A549 (cell line): ENCODE data around the gene S100A1. TPM values are rescaled to one million over a fixed set of nuclear protein-coding genes. Genes with fewer than 3 reads are reported as not detected.
A peak's percentile ranks its signal among the peaks of the same experiment; 100 is the strongest.

Experiments used
- ATOH8 ChIP-seq: fragments of 250-450 bp; sonication (Bioruptor Pico); IDR thresholded peaks from 2 replicates; pipeline ENCODE4 v1.5.0; 2020; ENCODE audit warnings: low read depth, mild to moderate bottlenecking, moderate library complexity
- BHLHE40 ChIP-seq: IDR thresholded peaks from 2 replicates; pipeline ENCODE4 v1.6.1; 2012; ENCODE audit warnings: low read depth, low read length, inconsistent platforms
- CBX2 ChIP-seq: fragments of 200-600 bp; sonication (generic); IDR thresholded peaks from 2 replicates; pipeline ENCODE4 v1.6.1; 2016; ENCODE audit warnings: low read depth, mild to moderate bottlenecking, borderline replicate concordance
- CEBPB ChIP-seq, 2 experiments: fragments of >200 bp in 1 of 2; sonication (Bioruptor Twin) in 1 of 2; formaldehyde crosslinking in 1 of 2; IDR thresholded peaks; 2 replicates each; pipeline ENCODE4 v1.6.1; 2012 to 2016
- CHD4 ChIP-seq: fragments of 200-600 bp; sonication (generic); IDR thresholded peaks from 2 replicates; pipeline ENCODE4 v1.6.1; 2016; ENCODE audit warnings: antibody characterized with exemption, mild to moderate bottlenecking, borderline replicate concordance
- CTCF ChIP-seq: fragments of >200 bp; sonication (Bioruptor Twin); formaldehyde crosslinking; IDR thresholded peaks from 3 replicates; pipeline ENCODE4 v1.5.1; 2016
- E2F6 ChIP-seq: IDR thresholded peaks from 2 replicates; pipeline ENCODE4 v1.6.1; 2012; ENCODE audit warnings: low read depth, borderline replicate concordance
- EHMT2 ChIP-seq: fragments of 200-600 bp; sonication (generic); IDR thresholded peaks from 2 replicates; pipeline ENCODE4 v1.6.1; 2016; ENCODE audit warnings: antibody characterized with exemption, low read depth, mild to moderate bottlenecking, moderate library complexity
- EP300 ChIP-seq, 2 experiments: fragments of >200 bp; sonication (Bioruptor Twin); formaldehyde crosslinking; IDR thresholded peaks; 2 replicates in 1 of 2; 3 replicates in 1 of 2; pipeline ENCODE4 v1.6.1; 2016 to 2017
- FOXS1 ChIP-seq: fragments of 250-450 bp; sonication (Bioruptor Pico); IDR thresholded peaks from 2 replicates; pipeline ENCODE4 v1.5.0; 2020; ENCODE audit warnings: mild to moderate bottlenecking, moderate library complexity
- GATA3 ChIP-seq: IDR thresholded peaks from 2 replicates; pipeline ENCODE4 v1.6.1; 2012; ENCODE audit warnings: borderline replicate concordance
- HDAC2 ChIP-seq: fragments of 200-600 bp; sonication (generic); IDR thresholded peaks from 2 replicates; pipeline ENCODE4 v1.6.1; 2016
- HES2 ChIP-seq: fragments of >200 bp; sonication (Bioruptor Twin); formaldehyde crosslinking; IDR thresholded peaks from 2 replicates; pipeline ENCODE4 v1.6.1; 2016
- HOXB5 ChIP-seq: fragments of 250-450 bp; sonication (Bioruptor Pico); IDR thresholded peaks from 2 replicates; pipeline ENCODE4 v1.5.0; 2020; ENCODE audit warnings: mild to moderate bottlenecking, moderate library complexity
- JUN ChIP-seq, 2 experiments: fragments of >200 bp; sonication (Bioruptor Twin); formaldehyde crosslinking; IDR thresholded peaks; 2 replicates in 1 of 2; 3 replicates in 1 of 2; pipeline ENCODE4 v1.6.1; 2016 to 2017
- JUNB ChIP-seq: fragments of >200 bp; sonication (Bioruptor Twin); formaldehyde crosslinking; IDR thresholded peaks from 2 replicates; pipeline ENCODE4 v1.6.1; 2016
- KDM1A ChIP-seq: fragments of 200-600 bp; sonication (generic); IDR thresholded peaks from 2 replicates; pipeline ENCODE4 v1.6.1; 2016; ENCODE audit warnings: low read depth, mild to moderate bottlenecking
- KDM5A ChIP-seq: fragments of 200-600 bp; sonication (generic); IDR thresholded peaks from 2 replicates; pipeline ENCODE4 v1.6.1; 2016; ENCODE audit warnings: antibody characterized with exemption, mild to moderate bottlenecking
- MAFK ChIP-seq: fragments of 450-650 bp; IDR thresholded peaks from 2 replicates; pipeline ENCODE4 v1.6.1; 2014; ENCODE audit not compliant: partially characterized antibody
- MAX ChIP-seq: IDR thresholded peaks from 2 replicates; pipeline ENCODE4 v1.6.1; 2012
- MYC ChIP-seq: IDR thresholded peaks from 2 replicates; pipeline ENCODE4 v1.6.1; 2012; ENCODE audit warnings: mild to moderate bottlenecking, inconsistent platforms, low read length, improper control_type of control experiment, borderline replicate concordance
- PBX3 ChIP-seq: IDR thresholded peaks from 2 replicates; pipeline ENCODE4 v1.6.1; 2012
- PHF8 ChIP-seq: fragments of 200-600 bp; sonication (generic); IDR thresholded peaks from 2 replicates; pipeline ENCODE4 v1.6.1; 2016; ENCODE audit warnings: low read depth, mild to moderate bottlenecking, antibody characterized with exemption, moderate library complexity, borderline replicate concordance
- POLR2AphosphoS2 ChIP-seq: conservative IDR thresholded peaks from 2 replicates; pipeline ENCODE4 v1.6.1; 2012; ENCODE audit warnings: low read length, improper control_type of control experiment, inconsistent platforms
- RAD21 ChIP-seq, 2 experiments: fragments of >200 bp in 1 of 2; sonication (Bioruptor Twin) in 1 of 2; formaldehyde crosslinking in 1 of 2; IDR thresholded peaks in 1 of 2; conservative IDR thresholded peaks in 1 of 2; 2 replicates in 1 of 2; 3 replicates in 1 of 2; pipeline ENCODE4 v1.6.1; 2012 to 2018; ENCODE audit warnings: inconsistent platforms in 1 of 2
- RARB ChIP-seq: fragments of 250-450 bp; sonication (Bioruptor Pico); IDR thresholded peaks from 2 replicates; pipeline ENCODE4 v1.8.0; 2021; ENCODE audit warnings: mild to moderate bottlenecking, moderate library complexity
- RFX5 ChIP-seq: fragments of 450-650 bp; IDR thresholded peaks from 2 replicates; pipeline ENCODE4 v1.7.1; 2014; ENCODE audit warnings: antibody characterized with exemption, mild to moderate bottlenecking, moderate library complexity
- RNF2 ChIP-seq: fragments of 200-600 bp; sonication (generic); IDR thresholded peaks from 2 replicates; pipeline ENCODE4 v1.6.1; 2016; ENCODE audit warnings: low read depth, mild to moderate bottlenecking, antibody characterized with exemption, moderate library complexity, borderline replicate concordance
- SMC3 ChIP-seq: fragments of >200 bp; sonication (Bioruptor Twin); formaldehyde crosslinking; IDR thresholded peaks from 3 replicates; pipeline ENCODE4 v1.6.1; 2018; ENCODE audit warnings: inconsistent platforms
- USF2 ChIP-seq: fragments of 450-650 bp; IDR thresholded peaks from 2 replicates; pipeline ENCODE4 v1.6.1; 2014; ENCODE audit warnings: antibody characterized with exemption
- ZC3H11A ChIP-seq: fragments of 450-650 bp; IDR thresholded peaks from 2 replicates; pipeline ENCODE4 v1.6.1; 2014; ENCODE audit warnings: antibody characterized with exemption, mild to moderate bottlenecking
- ZFP36 ChIP-seq: fragments of 450-650 bp; IDR thresholded peaks from 2 replicates; pipeline ENCODE4 v1.6.1; 2014; ENCODE audit warnings: borderline replicate concordance; ENCODE audit not compliant: partially characterized antibody
- ZSCAN20 ChIP-seq: fragments of 250-450 bp; sonication (Bioruptor Pico); IDR thresholded peaks from 2 replicates; pipeline ENCODE4 v1.8.0; 2022; ENCODE audit warnings: mild to moderate bottlenecking, moderate library complexity
- polyA plus RNA-seq, 4 experiments: library from polyadenylated mRNA; depleted of rRNA in 3 of 4; stranded (reverse); fragments of >200 nt; fragmentation: RNase III in 1 of 4; extraction: RNeasy Plus Mini Kit Qiagen cat#74134 plus additional on column Dnase treatment in 1 of 4; gene quantifications; 2 replicates in 3 of 4; 3 replicates in 1 of 4; pipeline ENCODE4 v1.2.3, GENCODE V29; 2011 to 2017

Gene S100A1
- polyA plus RNA-seq, 2 of the 4 experiments (the other 2 are of a cell fraction) = 0.59 to 0.97 TPM

- no peak for TF ChIP-seq USF2
- no peak for TF ChIP-seq HDAC2
- no peak for TF ChIP-seq CTCF
- TF ChIP-seq CHD4 = no peak
- no peak for TF ChIP-seq ZSCAN20 (CRISPR knock-in tag)
- TF ChIP-seq RFX5 = no peak
- no peak for TF ChIP-seq RNF2
- no peak for TF ChIP-seq ZFP36
- peak in 1 of 2 experiments; percentile 95; a peak in 4 of 5 replicates for TF ChIP-seq JUN (IDR thresholded peaks at IDR 0.05)
- no peak for TF ChIP-seq FOXS1 (CRISPR knock-in tag)
- peak; percentile 56; the same call in 1 of the 2 replicates for TF ChIP-seq PHF8
- TF ChIP-seq CBX2 = no peak
- TF ChIP-seq MAFK = no peak
- TF ChIP-seq EHMT2 = no peak
- no peak for TF ChIP-seq RAD21 (conservative IDR thresholded peaks at IDR 0.05 in 1 of 2, IDR thresholded peaks at IDR 0.05 in 1 of 2)
- no peak for TF ChIP-seq EP300 (IDR thresholded peaks at IDR 0.05)
- no peak for TF ChIP-seq JUNB
- TF ChIP-seq ZC3H11A = no peak
- TF ChIP-seq KDM1A = no peak
- peak; percentile 6; the same call in 1 of the 3 replicates for TF ChIP-seq SMC3
- no peak for TF ChIP-seq HES2
- no peak for TF ChIP-seq BHLHE40
- TF ChIP-seq MAX = peak; percentile 80
- TF ChIP-seq RARB = no peak
- no peak for TF ChIP-seq E2F6
- TF ChIP-seq ATOH8 (CRISPR knock-in tag) = no peak
- TF ChIP-seq POLR2AphosphoS2 = no peak
- peak; percentile 56 for TF ChIP-seq MYC
- no peak for TF ChIP-seq PBX3
- no peak for TF ChIP-seq KDM5A
- TF ChIP-seq CEBPB (IDR thresholded peaks at IDR 0.05) = no peak
- TF ChIP-seq GATA3 = no peak
- TF ChIP-seq HOXB5 (CRISPR knock-in tag) = no peak
Measured at GRCh38 chr1:153633754-153634665, 5.8 kb downstream of the S100A1 start, which contains the start of gene CHTOP (continued).
